Activated CD4-positive, alpha-beta T cell treated with anti-CD3 and anti-CD28 coated beads, Interleukin-2, amount 50 U/mL, for 24 hours (primary cell): Measurements from ENCODE around the gene PSMB4.
"Not testable (repeated sequence)": the region's sequence is repeated elsewhere in the genome, so short reads cannot be mapped to it uniquely, and the experiment has no call there.

Experiments
- DNase-seq, 2 donors: peaks; one replicate each; pipeline ENCODE4 v3.0.0-alpha.2; 2020; ENCODE audit warnings: low read depth in 1 of 2, low spot score in 1 of 2

Gene PSMB4

DNA sequence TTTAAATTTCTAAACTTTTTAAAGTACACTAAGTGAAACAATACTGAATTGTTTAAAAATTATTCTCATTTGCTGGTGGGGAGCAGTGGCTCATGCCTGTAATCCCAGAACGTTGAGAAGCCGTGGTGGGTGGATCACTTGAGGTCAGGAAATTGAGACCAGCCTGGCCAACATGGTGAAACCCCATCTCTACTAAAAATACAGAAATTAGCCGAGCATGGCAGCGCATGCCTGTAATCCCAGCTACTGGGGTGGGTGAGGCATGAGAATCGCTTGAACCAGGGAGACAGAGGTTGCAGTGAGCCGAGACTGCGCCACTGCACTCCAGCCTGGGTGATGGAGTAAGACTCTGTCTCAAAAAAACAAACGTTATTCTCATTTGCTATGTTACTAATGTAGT lies 38.0 kb downstream of the PSMB4 start:
- DNase-seq, result not testable (repeated sequence)

DNA sequence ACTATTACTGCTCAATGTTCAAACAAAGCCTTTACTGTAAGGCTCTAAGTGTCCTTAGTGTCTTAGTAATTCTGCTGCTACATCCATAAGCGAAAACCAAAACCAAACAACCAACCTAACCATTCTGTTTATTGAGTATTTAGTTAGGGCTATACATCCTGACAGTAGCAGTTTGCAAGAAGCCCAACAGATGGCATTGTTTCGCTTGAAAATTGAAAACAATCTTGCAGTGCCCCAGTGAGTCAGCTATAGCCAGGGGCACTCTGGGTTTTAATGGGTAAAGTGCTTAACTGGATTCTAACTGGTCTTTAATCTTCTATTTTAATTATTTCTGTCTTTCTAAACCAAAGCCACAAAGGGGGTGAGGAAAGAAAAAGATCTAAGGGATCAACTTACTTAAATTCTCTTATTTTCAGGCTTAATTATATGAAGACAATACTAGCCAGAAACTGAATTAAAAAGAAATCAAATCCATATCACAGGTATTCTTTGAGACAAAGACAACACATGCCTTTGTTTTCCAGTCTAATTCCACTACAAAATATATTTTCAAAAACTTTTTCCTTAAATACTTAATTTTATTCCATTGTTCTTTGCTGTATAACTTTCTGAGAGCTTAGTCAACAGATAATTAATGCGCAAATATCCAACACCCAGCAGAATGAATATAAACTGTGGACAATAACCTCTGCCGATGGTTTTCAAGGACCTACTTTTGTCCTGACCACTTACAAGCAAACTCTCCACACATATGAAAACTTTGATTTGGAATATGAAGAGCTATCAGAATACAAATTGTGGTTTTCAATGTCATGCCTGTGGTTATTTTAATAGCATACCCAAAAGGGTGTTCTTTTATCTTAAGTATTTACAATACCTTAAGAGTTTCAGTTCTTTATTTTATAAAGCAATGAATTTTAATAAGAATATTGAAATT lies 44.7 kb downstream of the PSMB4 start:
- DNase-seq, result peak; percentile 3 to 61

DNA sequence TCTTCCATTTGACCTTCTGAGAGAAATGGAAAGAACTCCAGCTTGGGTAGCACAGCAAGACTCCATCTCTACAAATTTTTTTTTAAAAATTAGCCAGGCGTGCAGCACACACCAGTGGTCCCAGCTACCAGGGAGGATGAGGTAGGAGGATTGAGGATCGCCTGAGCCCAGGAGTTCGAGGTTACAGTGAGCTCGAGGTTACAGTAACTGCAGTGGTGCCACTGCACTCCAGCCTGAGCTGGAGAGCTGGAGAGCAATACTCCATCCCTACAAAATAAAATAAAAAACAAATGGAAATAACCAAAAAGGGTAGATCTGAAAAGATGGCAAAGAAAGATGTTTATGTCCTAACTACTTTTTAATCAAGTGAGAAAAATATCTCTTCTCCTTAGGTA lies 45.4 kb downstream of the PSMB4 start:
- DNase-seq, result no peak

DNA sequence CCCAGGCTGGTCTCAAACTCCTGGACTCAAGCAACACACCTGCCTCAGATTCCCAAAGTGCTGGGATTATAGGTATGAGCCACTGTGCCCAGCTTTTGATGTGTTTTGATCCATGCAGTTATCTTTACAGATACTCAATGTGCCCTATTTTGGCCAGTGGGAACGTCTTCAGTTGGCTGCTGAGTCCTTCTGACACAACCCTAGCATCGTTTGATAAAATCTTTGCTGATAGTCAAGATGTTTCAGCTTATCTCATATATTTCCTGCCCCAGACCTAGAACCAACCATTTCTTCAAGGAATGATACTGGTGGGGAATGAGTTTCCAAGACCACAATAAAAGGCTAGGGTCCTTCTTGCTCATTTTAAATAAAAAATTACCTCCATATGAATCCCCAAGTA lies 48.3 kb downstream of the PSMB4 start:
- DNase-seq, result no peak
